Mesenteric fat pad (tissue), 1 donor: ENCODE data around the gene PCNT. TPM values are rescaled to one million over a fixed set of nuclear protein-coding genes. Genes with fewer than 3 reads are reported as not detected.
"Not testable (repeated sequence)": the region's sequence is repeated elsewhere in the genome, so short reads cannot be mapped to it uniquely, and the experiment has no call there.

Source experiments
- DNase-seq: peaks from one replicate; pipeline ENCODE4 v3.0.0-alpha.2; 2020; ENCODE audit warnings: low spot score
- total RNA-seq: library from RNA; stranded (reverse); fragmentation: NEBNext Ultra II Directional; extraction: Animal tissue kit (Norgen Biotek cat#: 25700); gene quantifications from one replicate; pipeline ENCODE4 v1.2.1, GENCODE V29; 2021
- donor health status: DM: yes; HTN: yes; CAD: no.

The PCNT gene
- total RNA-seq, 1 donor from 2014 or later: 29.4 TPM

DNA sequence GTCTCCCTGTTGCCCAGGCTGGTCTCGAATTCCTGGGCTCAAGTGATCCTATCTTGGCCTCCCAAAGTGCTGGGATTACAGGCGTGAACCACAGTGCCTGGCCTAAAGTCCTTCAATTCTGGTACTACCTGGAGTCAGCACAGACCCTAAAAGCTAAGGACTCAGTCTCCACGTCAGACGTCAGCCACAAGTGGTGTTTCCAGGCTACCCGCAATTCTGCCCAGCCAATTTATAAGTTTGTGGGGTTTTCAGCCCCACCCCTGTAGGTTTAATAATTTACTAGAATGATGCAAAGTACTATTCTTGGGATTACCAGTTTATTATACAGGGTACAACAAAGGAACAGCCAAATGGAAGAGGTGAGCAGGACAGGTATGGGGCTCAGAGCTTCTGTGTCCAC lies 124.2 kb downstream of the PCNT start:
- DNase-seq: peak; percentile 55

DNA sequence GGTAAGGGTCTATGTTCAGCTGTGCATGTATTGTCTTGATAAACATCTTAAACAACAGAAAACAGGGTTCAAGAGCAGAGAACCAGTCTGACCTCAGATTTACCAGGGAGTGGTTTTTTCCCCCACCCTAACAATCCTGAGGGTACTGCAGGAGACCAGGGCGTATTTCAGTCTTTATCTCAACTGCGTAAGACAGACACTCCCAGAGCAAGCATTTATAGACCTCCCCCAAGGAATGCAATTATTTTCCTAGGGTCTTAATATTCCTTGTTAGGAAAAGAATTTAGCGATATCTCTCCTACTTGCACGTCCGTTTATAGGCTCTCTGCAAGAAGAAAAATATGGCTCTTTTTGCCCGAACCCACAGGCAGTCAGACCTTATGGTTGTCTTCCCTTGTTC lies 124.9 kb downstream of the PCNT start:
- not testable (repeated sequence) for DNase-seq

DNA sequence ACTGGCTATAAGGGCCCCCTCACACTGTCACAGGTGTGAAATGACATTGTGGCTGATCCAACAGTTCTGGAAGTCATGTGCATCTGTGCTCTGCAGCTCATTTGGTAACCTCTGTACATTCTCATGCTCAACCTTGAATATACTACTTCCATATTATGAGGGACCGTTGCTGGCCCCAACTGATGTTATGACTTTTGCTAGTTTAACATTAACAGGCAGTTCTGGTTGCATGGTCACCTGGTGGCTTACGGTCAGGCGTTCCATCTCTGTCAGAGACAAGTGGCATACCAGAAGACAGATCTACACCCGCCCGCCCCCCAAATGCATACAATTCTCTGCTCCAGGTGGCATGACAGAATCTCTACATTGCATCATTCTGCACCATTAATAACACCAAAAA lies 128.8 kb downstream of the PCNT start:
- DNase-seq: peak; percentile 39

DNA sequence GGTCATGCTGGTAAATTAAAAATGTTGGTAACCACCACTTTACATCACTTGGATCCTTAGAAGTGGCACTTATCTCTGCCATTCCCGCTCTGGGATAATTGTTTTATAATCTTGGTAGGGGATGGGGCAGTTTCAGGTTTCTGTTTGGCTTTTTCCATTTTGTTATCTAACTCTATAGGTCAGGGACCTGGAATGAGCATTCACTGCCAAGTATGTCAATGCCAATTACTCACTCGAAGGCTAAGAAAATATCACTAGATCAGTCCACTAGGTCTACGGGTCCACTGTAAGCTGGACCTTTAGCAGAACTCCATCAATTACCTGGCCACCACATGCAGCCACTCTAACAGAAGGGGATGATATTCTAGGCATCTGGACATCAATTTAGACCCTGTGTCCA lies 130.2 kb downstream of the PCNT start:
- no peak for DNase-seq

DNA sequence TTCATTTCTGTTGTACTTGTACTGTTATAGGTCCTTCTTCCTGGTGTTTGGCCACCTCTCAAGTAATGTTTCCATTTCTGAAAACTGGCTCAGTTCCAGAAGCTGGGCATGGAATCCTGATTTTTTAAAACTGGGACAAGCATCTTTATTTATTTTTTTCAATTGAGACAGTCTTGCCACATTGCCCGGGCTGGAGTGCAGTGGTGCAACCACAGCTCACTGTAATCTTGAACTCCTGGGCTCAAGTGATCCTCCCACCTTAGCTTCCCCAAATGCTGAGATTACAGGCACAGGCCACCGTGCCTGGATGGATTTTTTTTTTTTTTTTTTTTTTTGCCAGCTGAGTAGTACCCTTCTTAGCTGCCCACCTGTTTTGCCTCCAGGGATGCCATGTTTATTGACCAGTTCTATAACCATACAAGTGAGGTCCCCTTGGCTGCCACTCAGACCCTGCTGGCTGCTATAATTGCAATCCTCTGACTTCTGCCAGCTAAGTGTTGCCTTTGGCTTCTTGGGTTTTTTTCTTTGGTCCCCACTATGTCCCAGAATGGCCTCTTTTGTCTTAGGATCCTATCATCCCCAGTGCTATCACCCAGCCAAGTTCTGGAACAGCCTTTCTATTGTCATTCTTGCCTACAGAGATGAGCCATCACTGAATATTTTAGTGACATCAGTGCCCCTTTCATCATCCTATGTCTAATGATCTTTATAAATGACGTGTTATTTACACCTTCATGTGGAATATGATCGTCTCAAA lies 130.9 kb downstream of the PCNT start:
- peak; percentile 35 for DNase-seq

DNA sequence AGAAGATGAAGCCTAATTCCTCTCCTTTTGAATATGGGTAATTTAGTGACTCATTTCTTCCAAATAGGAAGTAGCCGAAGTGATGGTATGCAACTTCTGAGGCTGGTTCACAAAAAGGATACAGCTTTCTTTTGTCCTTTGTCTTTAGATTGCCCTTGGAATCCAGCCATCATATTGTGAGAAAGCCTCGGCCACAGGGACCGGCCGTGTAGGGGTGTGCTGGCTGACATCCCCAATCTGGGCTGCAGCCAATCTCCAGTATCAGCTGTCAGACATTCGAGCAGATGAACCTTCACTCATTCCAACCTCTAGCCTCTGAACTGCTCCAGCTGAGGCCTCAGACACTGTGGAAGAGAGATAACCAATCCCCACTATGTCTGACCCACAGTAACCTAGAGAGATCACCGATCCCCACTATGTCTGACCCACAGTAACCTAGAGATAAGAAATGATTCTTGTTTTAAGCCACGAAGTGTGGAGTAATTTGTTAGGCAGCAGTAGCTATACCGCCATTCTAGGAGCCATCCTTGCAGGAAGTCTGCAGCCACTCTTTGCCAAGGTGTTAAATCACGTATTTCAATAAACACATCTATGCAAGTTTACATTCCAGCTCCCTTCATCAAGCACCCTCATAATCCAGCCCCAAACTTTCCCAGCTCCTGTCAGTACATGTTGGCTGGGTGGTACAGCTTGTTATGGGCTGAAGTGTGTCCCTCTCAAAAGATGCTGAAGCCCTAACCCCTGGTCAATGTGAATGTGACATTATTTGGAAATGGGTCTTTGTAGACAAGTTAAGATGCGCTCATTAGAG lies 131.8 kb downstream of the PCNT start:
- DNase-seq: peak; percentile 37

DNA sequence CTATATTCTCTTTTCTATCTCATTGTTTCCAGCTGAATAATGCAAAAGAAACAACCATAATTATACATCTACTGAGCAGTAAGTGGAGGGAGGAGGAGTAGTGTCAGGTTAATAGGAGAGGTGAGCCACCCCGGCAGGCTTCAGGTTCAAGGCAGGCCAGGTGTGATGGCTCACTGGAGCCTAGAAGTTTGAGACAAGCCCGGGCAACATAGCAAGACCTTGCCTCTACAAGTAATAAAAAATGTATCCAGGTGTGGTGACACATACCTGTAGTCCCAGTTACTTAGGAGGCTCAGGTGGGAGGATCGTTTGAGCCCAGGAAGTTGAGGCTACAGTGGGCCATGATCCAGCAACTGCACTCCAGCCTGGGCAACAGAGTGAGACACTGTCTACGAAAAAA lies 132.8 kb downstream of the PCNT start:
- peak; percentile 3 for DNase-seq

DNA sequence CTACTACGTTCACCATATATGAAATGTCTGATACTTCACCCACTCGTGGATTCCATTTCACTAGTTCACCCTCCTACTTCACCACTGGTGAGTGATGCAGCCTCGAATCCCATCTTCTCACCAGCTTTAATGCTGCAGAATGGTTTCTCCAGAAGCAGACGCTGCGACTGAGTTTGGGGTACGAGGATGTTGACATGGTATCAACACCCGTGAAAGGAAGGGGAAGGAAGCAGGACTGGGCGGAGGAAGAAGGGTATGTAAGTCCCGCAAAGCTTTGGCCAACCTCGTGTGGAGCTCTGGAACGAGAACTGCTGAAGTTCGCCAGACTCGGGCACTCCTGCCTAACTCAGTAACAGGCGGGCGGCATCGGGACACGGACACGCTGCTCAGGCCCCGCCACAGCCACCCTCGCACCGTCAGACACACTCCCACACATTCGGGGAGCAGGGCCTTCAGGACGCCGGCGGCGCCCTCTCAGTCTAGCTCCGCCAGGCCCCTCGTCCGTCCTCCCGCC lies 133.9 kb downstream of the PCNT start:
- peak; percentile 89 for DNase-seq

DNA sequence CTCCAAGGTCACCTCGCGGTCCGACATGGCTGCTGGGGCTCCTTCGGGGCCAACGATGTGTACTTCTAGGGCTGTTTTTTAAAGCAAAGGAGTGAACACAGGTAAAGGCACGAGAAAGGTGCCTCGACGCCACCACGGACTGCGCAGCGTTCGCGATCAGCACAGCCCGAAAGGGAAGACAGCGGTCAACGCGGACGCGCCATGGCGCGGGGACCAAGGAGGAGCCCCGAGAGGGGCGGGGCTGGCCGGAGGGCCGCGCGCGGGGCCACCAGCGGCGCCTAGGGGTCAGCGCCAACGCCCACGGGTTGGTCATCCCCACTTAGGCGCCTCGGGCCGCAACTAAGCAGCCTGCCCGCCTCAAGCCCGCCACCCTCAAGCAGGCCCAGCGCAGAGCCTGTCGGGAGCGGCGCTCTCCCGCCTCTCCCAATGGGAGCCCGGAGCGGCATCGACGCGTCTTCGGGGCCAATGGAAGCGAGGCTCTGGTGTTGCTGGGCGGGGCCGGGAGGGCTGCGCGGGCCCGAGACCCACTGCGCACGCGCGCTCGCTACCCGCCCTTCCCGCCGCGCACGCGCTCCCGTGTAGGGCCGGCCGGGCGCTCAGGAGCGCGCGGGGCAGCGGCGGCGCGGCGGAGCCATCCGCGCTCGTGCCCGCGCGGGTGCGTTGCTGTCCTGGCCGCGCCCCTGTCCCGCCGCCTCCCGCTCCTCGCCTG lies 134.5 kb downstream of the PCNT start, which contains the start of gene DIP2A:
DIP2A (plus strand) TSS at position 577 of the 709 bp plus-strand sequence. CDS start 241 bp downstream, outside the sequence.
- DNase-seq: peak; percentile 97

DNA sequence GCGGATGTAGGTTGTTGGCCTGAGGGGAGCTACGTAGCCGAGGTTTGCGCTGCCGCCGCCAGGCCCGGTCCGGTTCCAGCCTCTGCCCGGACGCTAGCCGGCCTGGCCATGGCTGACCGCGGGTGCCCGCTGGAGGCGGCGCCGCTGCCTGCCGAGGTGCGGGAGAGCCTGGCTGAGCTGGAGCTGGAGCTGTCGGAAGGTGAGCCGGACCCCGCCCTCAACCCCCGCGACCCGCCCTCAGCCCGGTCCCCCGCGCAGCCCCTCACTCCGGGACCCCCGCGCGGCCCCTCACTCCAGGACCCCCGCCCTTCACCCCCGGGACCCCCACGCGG lies 135.0 kb downstream of the PCNT start:
- no peak for DNase-seq

DNA sequence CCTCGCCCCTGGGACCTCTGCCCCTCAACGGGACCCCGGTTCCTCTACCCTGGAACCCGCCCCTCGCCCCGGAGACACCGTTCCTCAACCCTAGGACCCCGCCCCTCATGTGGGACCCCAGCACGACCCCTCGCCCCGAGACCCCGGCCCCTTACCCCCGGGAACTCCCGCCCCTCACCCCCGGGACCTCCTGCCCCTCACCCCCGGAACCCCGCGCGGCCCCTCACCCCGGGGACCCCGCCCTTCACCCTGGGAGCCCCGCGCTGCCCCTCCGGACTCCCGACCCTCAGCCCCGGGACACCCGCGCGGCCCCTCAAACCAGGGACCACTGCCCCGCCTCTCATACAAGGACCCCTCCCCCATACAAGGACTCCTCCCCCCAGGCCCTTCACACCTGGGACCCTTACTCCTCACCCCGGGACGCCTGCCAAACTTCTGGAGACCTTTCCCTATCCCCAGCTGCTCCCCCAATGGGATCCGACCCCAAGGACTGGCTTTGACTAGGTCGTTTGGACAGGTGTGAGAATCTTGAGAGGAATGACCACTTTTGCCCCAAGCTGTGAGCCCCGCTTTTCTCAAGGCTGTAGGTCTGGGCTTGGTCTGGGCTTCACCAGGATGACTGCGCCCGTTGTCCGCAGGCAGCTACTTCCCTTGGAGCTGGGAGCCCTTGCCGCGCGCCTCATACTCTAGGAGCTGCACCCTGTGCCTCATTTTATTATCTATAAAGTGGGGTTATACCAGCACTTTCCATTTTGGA lies 135.6 kb downstream of the PCNT start:
- peak; percentile 89 for DNase-seq

DNA sequence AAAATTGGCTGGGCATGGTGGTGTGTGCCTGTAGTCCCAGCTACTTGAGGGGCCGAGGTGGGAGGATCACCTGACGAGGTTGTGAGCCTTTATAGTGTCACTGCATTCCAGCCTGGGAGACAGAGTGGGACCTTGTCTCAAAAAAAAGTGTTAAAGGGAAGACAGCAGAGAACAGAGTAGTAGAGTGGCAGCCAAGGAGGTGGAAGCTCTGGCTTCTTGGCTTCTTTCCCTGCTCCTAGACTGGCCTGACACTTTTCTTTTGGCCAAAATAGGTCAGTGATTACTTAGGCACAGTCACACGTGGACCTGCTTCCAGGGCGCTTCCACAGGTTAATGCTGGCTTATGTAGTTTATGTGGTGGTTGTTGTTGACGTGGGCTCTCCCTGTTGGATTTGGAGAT lies 138.0 kb downstream of the PCNT start:
- DNase-seq: peak; percentile 11

DNA sequence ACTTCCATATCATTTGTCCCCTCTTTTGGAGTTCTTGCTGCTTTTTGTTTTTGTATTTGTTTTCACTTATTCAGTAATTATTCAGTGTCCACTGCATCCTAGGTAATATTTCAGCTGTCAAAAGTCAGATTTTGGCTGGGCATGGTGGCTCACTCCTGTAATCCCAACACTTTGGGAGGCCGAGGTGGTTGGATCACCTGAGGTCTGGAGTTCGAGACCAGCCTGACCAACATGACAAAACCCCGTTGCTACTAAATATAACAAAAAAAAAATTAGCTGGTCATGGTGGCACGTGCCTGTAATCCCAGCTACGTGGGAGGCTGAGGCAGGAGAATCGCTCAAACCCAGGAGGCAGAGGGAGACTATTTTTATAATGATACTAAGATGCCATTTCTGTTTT lies 141.2 kb downstream of the PCNT start:
- peak; percentile 55 for DNase-seq

DNA sequence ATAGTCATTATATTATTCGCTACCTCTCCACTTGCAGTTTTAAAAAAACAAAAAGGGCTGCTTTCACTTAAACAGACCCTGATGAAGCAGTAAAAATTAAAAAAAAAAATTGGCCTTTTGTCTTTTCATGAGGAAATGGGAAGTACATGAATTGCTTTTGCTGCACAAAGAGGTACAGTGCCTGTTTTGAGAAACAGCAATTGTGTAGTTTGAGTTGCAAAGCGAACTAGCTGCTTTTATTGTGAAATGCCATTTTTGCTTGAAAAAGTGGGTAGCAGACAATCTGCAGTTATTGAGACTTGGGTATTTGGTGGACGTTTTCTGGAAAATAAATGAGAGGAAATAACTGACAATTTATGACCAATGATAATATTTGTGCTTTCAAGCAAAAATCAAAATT lies 141.7 kb downstream of the PCNT start:
- no peak for DNase-seq

DNA sequence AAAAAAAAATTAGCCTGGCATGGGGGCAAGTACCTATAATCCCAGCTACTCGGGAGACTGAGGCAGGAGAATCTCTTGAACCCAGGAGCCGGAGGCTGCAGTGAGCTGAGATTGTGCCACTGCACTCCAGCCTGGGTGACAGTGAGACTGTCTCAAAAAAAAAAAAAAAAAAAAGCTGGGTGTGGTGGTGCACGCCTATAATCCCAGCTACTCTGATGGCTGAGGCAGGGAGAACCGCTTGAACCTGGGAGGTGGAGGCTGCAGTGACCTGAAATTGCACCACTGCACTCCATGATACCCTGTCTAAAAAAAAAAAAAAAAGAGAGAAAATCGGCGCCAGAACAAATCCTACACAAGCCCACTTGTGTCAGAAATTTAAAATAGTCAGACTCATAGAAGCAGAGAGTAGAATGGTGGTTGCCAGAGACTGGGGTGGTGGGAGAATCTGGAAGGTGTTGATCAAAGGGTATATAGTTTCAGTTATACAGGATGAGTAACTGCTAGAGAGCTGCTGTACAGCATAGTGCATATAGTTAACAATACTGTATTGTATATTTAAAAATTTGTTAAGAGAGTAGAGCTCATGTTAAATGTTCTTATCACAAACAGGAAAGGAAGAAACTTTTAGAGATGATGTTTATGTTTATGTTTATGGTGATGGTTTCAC lies 144.3 kb downstream of the PCNT start:
- DNase-seq: no peak

DNA sequence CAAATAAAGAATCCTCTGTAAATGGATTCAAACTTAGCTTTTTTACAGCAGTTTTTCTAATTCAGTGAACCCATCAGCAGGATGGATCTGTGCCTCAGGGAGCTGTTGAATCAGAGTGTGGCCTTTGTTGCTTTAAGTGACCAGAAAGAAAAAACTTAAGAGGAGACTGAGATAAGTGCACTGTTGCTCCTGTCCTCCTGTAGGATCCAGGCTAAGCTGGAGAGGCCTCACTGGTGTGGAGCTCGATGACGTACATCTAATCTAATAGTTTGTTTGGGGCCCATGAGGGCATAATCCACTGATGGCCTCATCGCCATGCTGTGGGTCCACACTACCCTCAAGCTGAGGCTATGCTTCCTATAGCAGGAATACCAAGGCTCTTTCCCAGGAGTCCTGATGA lies 145.3 kb downstream of the PCNT start:
- no peak for DNase-seq

DNA sequence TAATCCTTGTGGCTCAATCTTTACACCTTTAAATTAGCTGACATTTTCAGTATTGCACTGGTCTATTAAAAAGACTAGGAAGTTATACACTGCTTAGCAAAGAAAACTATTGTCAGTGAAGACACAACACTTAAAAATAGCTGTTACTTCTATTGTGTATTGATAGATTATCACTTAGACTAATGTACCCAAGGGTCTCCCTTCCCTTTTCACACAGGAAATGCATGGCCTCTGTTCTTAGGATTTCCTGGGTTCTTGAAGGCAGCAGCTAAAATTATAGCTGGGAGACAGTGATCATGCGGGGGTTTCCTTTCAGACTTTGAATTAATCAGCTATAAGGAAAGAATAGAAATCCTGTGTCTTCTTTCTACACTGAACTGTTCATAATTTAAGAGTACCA lies 147.6 kb downstream of the PCNT start:
- no peak for DNase-seq

DNA sequence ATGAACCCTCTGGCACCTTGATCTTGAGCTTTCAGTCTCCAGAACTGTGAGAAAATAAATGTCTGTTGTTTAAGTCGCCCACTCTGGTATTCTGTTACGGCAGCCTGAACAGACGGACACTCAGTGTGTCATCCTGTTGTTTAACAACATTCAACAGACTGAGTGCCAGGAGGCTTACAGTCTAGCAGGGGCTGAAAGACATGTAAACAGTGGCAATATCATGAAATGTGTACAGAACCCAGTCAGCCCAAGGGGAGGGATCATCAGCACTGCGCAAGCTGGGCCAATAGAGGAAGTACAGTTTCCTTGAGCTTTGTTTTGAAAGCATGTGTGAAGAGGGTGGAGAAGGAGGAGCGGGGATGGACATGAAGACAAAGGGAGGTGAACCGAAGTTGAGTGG lies 148.3 kb downstream of the PCNT start:
- no peak for DNase-seq

DNA sequence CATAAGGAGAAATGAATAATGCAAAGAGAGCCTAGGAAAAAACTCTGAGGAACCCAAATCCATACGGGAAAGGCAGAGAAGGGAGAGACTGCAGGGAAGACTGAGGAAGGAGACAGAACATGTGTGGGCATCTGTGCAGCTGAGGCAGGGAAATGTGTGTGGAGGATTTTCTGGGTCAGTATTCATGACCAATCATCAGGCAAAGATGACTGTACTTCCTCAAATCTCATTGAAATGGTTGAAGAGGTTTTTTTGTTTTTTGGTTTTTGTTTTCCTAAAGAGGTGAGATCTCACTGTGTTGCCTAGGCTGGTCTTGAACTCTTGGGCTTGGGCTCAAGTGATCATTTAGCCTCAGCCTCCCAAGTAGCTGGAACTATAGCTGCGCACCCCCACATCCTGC lies 150.4 kb downstream of the PCNT start:
- no peak for DNase-seq

DNA sequence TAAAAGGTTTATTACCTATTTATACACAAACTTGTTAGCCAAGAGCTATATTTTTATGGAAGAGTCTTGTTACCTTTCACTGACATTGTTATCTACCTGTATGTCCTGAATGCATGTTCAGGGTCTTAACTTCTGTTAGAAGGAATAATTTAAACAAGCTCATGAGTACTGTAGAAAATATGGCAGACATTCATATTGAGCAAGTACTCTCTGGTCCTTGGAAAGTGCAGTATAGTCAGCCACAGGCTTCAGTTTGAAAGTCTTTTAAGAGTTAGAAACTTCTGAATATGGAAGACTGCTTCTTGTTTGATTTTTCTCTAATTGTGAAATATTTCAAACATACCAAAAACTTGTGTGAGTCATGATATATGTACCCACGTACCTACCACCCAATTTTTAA lies 151.3 kb downstream of the PCNT start:
- no peak for DNase-seq

DNA sequence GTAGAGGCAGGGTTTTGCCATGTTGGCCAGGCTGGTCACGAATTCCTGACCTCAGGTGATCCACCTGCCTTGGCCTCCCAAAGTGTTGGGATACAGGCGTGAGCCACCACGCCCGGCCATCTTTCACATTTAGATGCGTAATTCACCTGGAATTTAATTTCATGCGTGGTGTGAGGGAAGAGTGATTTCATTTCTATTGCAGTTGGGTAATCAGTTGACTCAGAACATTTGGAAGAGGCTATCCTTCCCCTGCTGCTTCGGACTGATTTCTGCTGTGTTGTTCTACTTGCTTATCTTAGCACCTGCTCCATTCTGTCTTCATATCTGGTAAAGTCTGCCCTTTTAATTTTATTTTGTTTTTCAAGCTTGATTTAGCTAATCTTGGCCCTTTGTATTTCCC lies 153.8 kb downstream of the PCNT start:
- DNase-seq: no peak
